Liver (tissue), 3 donors: ENCODE data around the gene DDX21.
"Not testable (repeated sequence)": the region's sequence is repeated elsewhere in the genome, so short reads cannot be mapped to it uniquely, and the experiment has no call there.

ENCODE experiments used
- EGR1 ChIP-seq, 2 donors: IDR thresholded peaks; 2 replicates each; pipeline ENCODE4 v1.6.1; 2016 to 2018; ENCODE audit warnings: antibody characterized with exemption in 2 of 2, low read depth in 2 of 2
- FOXA1 ChIP-seq: IDR thresholded peaks from 2 replicates; pipeline ENCODE4 v1.6.1; 2016; ENCODE audit warnings: antibody characterized with exemption
- GABPA ChIP-seq, 2 donors: IDR thresholded peaks in 1 of 2; conservative IDR thresholded peaks in 1 of 2; 2 replicates each; pipeline ENCODE4 v1.6.1; 2016; ENCODE audit warnings: antibody characterized with exemption in 2 of 2, mild to moderate bottlenecking in 1 of 2, moderate library complexity in 1 of 2
- HNF4A ChIP-seq, 2 donors: conservative IDR thresholded peaks; 2 replicates each; pipeline ENCODE4 v1.6.1; 2016; ENCODE audit warnings: antibody characterized with exemption in 2 of 2, mild to moderate bottlenecking in 2 of 2
- JUND ChIP-seq, 2 donors: IDR thresholded peaks; 2 replicates each; pipeline ENCODE4 v1.6.1; 2016; ENCODE audit warnings: antibody characterized with exemption in 2 of 2
- RAD21 ChIP-seq, 2 donors: IDR thresholded peaks; 2 replicates each; pipeline ENCODE4 v1.6.1; 2016; ENCODE audit warnings: antibody characterized with exemption in 2 of 2, mild to moderate bottlenecking in 2 of 2
- REST ChIP-seq: IDR thresholded peaks from 2 replicates; pipeline ENCODE4 v1.6.1; 2016; ENCODE audit warnings: antibody characterized with exemption, mild to moderate bottlenecking
- RXRA ChIP-seq, 2 donors: IDR thresholded peaks; 2 replicates each; pipeline ENCODE4 v1.6.1; 2017 to 2018; ENCODE audit warnings: antibody characterized with exemption in 2 of 2, mild to moderate bottlenecking in 1 of 2
- TAF1 ChIP-seq: conservative IDR thresholded peaks from 2 replicates; pipeline ENCODE4 v1.6.1; 2016; ENCODE audit warnings: antibody characterized with exemption, mild to moderate bottlenecking
- YY1 ChIP-seq: IDR thresholded peaks from 2 replicates; pipeline ENCODE4 v1.6.1; 2016; ENCODE audit warnings: antibody characterized with exemption, mild to moderate bottlenecking
- TF ChIP-seq, protein P1 (sequence below): fragments of 150-350 bp; IDR thresholded peaks from 2 replicates; pipeline ENCODE4 v1.5.1; 2017; ENCODE audit warnings: improper control_type of control experiment, low read depth, low read length; ENCODE audit not compliant: missing input control
- TF ChIP-seq, protein P2 (sequence below): IDR thresholded peaks from 2 replicates; pipeline ENCODE4 v1.6.1; 2016; ENCODE audit warnings: antibody characterized with exemption
- TF ChIP-seq, protein P3 (sequence below): IDR thresholded peaks from 2 replicates; pipeline ENCODE4 v1.6.1; 2016; ENCODE audit warnings: antibody characterized with exemption
- TF ChIP-seq, protein P4 (sequence below): IDR thresholded peaks from 2 replicates; pipeline ENCODE4 v1.6.1; 2016; ENCODE audit warnings: antibody characterized with exemption
- donor health status: healthy.
- donor health status: healthy.

- TF ChIP-seq, protein P1, sequence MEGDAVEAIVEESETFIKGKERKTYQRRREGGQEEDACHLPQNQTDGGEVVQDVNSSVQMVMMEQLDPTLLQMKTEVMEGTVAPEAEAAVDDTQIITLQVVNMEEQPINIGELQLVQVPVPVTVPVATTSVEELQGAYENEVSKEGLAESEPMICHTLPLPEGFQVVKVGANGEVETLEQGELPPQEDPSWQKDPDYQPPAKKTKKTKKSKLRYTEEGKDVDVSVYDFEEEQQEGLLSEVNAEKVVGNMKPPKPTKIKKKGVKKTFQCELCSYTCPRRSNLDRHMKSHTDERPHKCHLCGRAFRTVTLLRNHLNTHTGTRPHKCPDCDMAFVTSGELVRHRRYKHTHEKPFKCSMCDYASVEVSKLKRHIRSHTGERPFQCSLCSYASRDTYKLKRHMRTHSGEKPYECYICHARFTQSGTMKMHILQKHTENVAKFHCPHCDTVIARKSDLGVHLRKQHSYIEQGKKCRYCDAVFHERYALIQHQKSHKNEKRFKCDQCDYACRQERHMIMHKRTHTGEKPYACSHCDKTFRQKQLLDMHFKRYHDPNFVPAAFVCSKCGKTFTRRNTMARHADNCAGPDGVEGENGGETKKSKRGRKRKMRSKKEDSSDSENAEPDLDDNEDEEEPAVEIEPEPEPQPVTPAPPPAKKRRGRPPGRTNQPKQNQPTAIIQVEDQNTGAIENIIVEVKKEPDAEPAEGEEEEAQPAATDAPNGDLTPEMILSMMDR: not testable (repeated sequence)
- TF ChIP-seq JUND (IDR thresholded peaks at IDR 0.05); REST; RXRA (IDR thresholded peaks at IDR 0.05); RAD21 (IDR thresholded peaks at IDR 0.05); GABPA (IDR thresholded peaks at IDR 0.05 in 1 of 2, conservative IDR thresholded peaks at IDR 0.05 in 1 of 2); HNF4A (conservative IDR thresholded peaks at IDR 0.05); TAF1; EGR1 (IDR thresholded peaks at IDR 0.05; ENCODE audit: low read depth in 2 of 2); YY1; FOXA1: not testable (repeated sequence)
- TF ChIP-seq, protein P2, sequence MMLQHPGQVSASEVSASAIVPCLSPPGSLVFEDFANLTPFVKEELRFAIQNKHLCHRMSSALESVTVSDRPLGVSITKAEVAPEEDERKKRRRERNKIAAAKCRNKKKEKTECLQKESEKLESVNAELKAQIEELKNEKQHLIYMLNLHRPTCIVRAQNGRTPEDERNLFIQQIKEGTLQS: not testable (repeated sequence)
- TF ChIP-seq, protein P3, sequence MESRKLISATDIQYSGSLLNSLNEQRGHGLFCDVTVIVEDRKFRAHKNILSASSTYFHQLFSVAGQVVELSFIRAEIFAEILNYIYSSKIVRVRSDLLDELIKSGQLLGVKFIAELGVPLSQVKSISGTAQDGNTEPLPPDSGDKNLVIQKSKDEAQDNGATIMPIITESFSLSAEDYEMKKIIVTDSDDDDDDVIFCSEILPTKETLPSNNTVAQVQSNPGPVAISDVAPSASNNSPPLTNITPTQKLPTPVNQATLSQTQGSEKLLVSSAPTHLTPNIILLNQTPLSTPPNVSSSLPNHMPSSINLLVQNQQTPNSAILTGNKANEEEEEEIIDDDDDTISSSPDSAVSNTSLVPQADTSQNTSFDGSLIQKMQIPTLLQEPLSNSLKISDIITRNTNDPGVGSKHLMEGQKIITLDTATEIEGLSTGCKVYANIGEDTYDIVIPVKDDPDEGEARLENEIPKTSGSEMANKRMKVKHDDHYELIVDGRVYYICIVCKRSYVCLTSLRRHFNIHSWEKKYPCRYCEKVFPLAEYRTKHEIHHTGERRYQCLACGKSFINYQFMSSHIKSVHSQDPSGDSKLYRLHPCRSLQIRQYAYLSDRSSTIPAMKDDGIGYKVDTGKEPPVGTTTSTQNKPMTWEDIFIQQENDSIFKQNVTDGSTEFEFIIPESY: not testable (repeated sequence)
- TF ChIP-seq, protein P4, sequence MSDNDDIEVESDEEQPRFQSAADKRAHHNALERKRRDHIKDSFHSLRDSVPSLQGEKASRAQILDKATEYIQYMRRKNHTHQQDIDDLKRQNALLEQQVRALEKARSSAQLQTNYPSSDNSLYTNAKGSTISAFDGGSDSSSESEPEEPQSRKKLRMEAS: not testable (repeated sequence)
Observed at GRCh38 chr10:69012778-69013177, 56.8 kb downstream of the DDX21 start.
